Measurements from ENCODE around the gene CDH11. TPM values are rescaled to one million over a fixed set of nuclear protein-coding genes. Genes with fewer than 3 reads are reported as not detected.

Gene CDH11
- total RNA-seq, 2 donors from 2014 or later, result 51.6 to 59.1 TPM

DNA sequence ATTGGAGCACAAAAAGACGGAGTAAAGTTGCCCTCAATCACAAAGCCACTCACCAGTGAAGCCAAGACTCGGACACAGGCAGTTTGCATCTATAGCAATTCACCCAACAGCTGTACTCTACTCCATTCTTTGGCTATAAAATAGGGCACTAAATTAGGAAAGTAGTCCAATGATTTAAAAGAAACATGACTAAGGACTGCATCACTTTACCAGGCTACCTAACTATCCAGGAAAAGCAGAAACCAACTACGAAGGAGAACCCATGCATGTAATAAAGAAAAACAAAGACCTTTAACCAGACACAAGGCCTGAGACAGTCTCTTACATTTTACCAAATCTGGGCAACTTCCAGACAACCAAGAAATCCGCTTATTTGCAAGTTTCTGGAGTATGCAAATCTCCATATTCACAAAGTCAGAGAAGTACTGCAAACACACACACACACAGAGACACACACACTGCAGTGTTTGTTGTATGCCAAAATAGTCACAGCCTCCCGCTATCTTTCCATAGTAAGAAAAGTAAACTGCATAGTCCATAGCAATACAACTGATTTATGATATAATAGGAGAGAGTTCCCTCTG, 59.8 kb downstream of the CDH11 start:
- Histone ChIP-seq H3K9me3 (no peaks in the 10 kb centered on the region), H3K27me3 (no peaks in the 10 kb centered on the region), H3K36me3 (no peaks in the 10 kb centered on the region), H3K4me1 (no peaks in the 10 kb centered on the region), H3K4me3 (no peak overlapping the region), H3K27ac (no peak overlapping the region)
- no peak for TF ChIP-seq CTCF (IDR thresholded peaks at IDR 0.05)
- DNase-seq (ENCODE audit: low spot score), result no peak

DNA sequence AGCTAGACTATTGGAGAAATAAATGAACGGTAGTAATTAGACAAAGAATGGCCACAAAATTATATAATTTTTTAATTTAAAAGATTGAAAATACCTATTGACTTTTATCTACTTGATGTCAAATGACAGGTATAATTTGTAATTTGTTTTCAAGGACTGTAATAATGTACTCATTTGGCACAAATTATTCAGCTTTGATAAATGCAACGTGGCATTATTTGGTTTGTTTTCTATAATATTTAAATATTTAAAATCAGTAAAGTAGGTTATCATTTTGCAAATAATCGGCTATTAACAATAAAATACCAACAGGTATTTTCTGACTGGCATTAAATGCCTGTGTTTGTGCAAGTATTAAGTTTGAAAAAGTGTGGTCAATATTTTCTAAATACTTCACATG, 60.6 kb downstream of the CDH11 start:
- Histone ChIP-seq H3K4me3 (no peak overlapping the region), H3K36me3 (no peaks in the 10 kb centered on the region), H3K27ac (no peak overlapping the region), H3K27me3 (no peaks in the 10 kb centered on the region), H3K4me1 (no peaks in the 10 kb centered on the region), H3K9me3 (no peaks in the 10 kb centered on the region)
- TF ChIP-seq CTCF (IDR thresholded peaks at IDR 0.05), result no peak
- DNase-seq (ENCODE audit: low spot score), result no peak

- H3K4me1 ChIP-seq, result no peaks in the 10 kb centered on the region
- no peaks in the 10 kb centered on the region for H3K9me3 ChIP-seq
- no peak for DNase-seq (ENCODE audit: low spot score)
- TF ChIP-seq CTCF (IDR thresholded peaks at IDR 0.05), result no peak
- no peaks in the 10 kb centered on the region for H3K36me3 ChIP-seq
- no peaks in the 10 kb centered on the region for H3K27me3 ChIP-seq
- no peak overlapping the region for H3K27ac ChIP-seq
- no peak overlapping the region for H3K4me3 ChIP-seq
These were observed 62.4 kb downstream of the CDH11 start for GRCh38 chr16:65059406-65059980.

DNA sequence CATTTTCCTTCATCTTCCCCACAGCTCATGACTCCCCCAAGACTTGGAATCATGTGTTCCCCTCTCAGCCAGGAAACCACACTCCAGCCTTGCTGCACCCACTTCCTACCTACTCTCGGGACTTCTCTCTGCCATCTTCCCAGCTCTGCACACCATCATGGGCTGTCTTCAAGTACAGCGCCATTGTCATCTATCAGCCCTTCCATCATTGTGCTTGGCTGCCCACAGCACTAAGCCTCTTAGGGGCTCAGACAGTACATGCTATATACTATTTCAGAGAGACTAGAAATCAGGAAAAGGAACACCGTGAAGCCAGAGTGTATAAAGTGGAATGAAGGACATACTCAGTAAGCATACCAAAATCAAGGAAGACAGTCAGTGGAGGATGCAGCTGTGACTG, 64.7 kb downstream of the CDH11 start:
- H3K27ac ChIP-seq, result no peak overlapping the region
- TF ChIP-seq CTCF (IDR thresholded peaks at IDR 0.05), result no peak
- peaks cover 10% of the 10 kb centered on the region for H3K36me3 ChIP-seq
- DNase-seq (ENCODE audit: low spot score), result no peak
- H3K9me3 ChIP-seq, result no peaks in the 10 kb centered on the region
- no peaks in the 10 kb centered on the region for H3K4me1 ChIP-seq
- H3K4me3 ChIP-seq, result no peak overlapping the region
- no peaks in the 10 kb centered on the region for H3K27me3 ChIP-seq

- Histone ChIP-seq H3K4me3 (no peak overlapping the region), H3K27me3 (no peaks in the 10 kb centered on the region), H3K9me3 (no peaks in the 10 kb centered on the region), H3K36me3 (peaks cover 16% of the 10 kb centered on the region), H3K4me1 (no peaks in the 10 kb centered on the region), H3K27ac (no peak overlapping the region)
- no peak for DNase-seq (ENCODE audit: low spot score)
- no peak for TF ChIP-seq CTCF (IDR thresholded peaks at IDR 0.05)
These were observed 67.4 kb downstream of the CDH11 start for GRCh38 chr16:65054457-65054856.

DNA sequence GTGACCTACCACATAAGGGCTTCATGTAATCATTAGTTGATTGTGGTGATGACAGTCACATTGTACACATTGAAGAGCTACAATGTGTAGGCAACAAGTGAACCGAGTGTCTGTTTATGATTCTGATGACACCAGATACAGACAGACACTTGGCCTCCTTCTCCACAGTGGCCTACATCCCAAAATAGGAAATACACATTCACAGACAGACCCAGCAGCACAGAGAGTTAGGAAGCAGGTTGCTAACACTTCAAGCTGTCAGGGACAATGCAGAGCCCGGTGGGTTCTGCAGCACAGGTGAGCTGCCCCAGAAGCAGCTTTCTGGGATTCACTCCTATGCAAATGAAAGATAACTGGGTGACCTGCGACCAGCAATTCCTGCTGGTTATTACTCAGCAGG, 72.2 kb downstream of the CDH11 start:
- H3K4me1 ChIP-seq, result no peaks in the 10 kb centered on the region
- TF ChIP-seq CTCF (IDR thresholded peaks at IDR 0.05), result no peak
- no peak for DNase-seq (ENCODE audit: low spot score)
- no peak overlapping the region for H3K27ac ChIP-seq
- no peak overlapping the region for H3K4me3 ChIP-seq
- no peaks in the 10 kb centered on the region for H3K9me3 ChIP-seq
- H3K36me3 ChIP-seq, result peaks cover 16% of the 10 kb centered on the region
- no peaks in the 10 kb centered on the region for H3K27me3 ChIP-seq
